AG04449 (cell line): ENCODE results near the gene B3GALT5.

Experiments used
- CTCF ChIA-PET: fragments of 350-600 bp; formaldehyde crosslinking; extraction: SDS; loops from one replicate; lab custom pipeline; 2021; ENCODE audit warnings: antibody characterized with exemption; lab: Yijun Ruan, JAX
- POLR2A ChIA-PET: fragments of 400-600, 350-600 bp; formaldehyde crosslinking; extraction: SDS; loops from one replicate; lab custom pipeline; 2020; ENCODE audit warnings: antibody characterized with exemption, inconsistent platforms; lab: Yijun Ruan, JAX
- DNase-seq: peaks from one replicate; pipeline ENCODE4 v3.0.0-alpha.2; 2010; ENCODE audit warnings: low read depth, low spot score
- H3K4me3 ChIP-seq: 2 replicates; pipeline ENCODE4 v1.5.1; 2011; ENCODE audit warnings: low read depth, mild to moderate bottlenecking, control low read depth, low read length
- TF ChIP-seq, protein P1 (sequence below): IDR thresholded peaks from one replicate; pipeline ENCODE4 v1.5.1; 2011; ENCODE audit warnings: mild to moderate bottlenecking, moderate library complexity, low read length, control low read depth, inconsistent platforms; ENCODE audit not compliant: insufficient read depth; ENCODE audit errors: missing control alignments

The B3GALT5 gene

DNA sequence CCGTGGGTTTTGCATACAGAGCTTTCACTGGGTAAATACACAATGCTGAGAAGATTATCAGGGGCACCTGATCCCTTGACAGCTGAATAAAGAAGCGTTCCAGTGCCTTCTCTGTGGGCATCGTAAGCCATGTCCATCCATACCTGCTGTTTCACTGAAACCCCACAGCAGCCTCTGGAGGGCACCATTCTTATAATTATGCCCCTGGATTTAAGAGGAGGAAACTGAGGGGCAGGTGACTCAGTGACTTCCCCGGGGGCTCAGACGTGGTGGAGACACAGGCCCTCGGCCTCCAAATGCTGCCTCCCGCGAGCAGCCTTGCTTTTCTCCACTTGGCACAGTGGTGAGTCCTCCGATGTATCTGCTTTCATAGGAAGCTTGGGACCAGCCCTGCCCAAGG, 56.7 kb downstream of the B3GALT5 start:
- DNase-seq, result no peak
- CTCF ChIA-PET, result interaction anchor here (0.7 to 1.4 kb wide), 2 partner anchors 151 to 153 kb away, joined by 3 to 4 read pairs; no protein-coding TSS in a partner anchor
- TF ChIP-seq, protein P1, sequence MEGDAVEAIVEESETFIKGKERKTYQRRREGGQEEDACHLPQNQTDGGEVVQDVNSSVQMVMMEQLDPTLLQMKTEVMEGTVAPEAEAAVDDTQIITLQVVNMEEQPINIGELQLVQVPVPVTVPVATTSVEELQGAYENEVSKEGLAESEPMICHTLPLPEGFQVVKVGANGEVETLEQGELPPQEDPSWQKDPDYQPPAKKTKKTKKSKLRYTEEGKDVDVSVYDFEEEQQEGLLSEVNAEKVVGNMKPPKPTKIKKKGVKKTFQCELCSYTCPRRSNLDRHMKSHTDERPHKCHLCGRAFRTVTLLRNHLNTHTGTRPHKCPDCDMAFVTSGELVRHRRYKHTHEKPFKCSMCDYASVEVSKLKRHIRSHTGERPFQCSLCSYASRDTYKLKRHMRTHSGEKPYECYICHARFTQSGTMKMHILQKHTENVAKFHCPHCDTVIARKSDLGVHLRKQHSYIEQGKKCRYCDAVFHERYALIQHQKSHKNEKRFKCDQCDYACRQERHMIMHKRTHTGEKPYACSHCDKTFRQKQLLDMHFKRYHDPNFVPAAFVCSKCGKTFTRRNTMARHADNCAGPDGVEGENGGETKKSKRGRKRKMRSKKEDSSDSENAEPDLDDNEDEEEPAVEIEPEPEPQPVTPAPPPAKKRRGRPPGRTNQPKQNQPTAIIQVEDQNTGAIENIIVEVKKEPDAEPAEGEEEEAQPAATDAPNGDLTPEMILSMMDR, result no peak
- no peak overlapping the region for H3K4me3 ChIP-seq
- POLR2A ChIA-PET, result no interaction called here

DNA sequence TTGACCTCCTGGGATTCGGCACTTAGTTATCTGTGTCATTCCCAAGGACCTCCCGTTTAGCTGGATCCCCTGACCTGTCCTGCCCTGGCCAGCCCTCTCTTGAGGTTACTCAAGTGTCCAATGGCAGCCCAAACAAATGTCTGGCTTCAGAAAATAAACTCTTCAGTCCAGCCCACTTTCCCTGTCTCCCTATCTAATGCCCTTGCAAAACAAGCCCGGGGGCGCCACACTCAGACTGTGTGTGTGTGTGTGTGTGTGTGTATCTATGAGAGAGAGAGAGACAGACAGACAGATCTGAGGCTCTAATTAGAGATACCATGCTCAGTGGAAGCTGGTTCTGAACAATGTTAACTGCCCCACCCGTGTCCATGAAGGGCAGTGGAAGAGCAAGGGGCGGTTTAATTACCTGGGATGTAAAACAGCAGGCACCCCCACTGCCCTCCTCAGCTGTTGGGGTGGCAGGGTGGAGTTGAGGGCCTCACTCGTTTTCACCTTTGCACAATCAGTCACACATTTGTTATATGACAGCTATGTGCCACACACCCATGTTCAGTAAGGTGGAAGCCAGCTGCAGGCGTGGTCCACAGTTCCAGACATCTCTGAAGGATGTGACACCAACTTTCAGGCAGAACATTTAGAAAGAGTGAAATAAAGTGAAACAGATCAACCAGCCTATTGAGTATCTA, 57.4 kb downstream of the B3GALT5 start:
- no peak for DNase-seq
- ChIA-PET POLR2A (no interaction called here), CTCF (interaction anchor here (0.7 to 1.4 kb wide), 2 partner anchors 152 to 153 kb away, joined by 3 to 4 read pairs; no protein-coding TSS in a partner anchor)
- TF ChIP-seq, protein P1, result no peak
- H3K4me3 ChIP-seq, result no peak overlapping the region

DNA sequence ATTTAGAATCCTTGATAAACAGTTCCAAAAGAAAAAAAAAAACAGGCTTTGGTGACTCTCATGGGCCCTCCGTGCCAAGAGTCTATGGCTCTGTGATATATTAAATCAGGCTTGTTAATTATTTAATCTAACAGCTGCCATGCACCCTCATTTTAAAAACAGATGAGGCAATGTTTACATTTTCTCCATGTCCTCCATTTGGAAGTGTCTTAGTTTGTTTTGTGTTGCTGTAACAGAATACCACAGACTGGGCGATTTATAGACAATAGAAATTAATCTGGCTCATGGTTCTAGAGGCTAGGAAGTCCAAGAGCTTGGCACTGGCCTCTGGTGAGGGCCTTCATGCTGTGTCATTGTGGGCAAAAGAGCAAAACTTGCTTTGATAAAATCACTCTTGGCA, 58.0 kb downstream of the B3GALT5 start:
- ChIA-PET CTCF (no interaction called here), POLR2A (no interaction called here)
- no peak overlapping the region for H3K4me3 ChIP-seq
- no peak for DNase-seq
- TF ChIP-seq, protein P1, result no peak

DNA sequence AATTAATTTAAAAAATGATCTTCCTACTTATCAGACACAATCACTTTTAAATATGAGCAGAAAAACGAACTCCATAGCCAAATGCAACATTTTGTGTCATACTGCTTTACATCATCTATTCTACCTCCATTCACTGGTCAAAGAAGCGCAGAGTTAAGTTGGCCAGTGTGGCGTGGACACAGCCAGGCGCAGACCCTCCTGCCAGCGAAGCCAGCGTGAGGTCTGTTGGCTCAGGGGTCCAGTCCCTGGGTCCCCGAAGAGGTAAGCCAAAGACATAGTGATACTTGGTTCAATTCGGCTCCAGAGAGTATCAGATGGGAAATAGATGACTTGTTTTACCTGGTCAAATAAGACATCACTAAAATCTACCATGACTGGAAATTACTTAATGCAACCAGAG, 59.2 kb downstream of the B3GALT5 start:
- ChIA-PET POLR2A (no interaction called here), CTCF (no interaction called here)
- no peak for DNase-seq
- TF ChIP-seq, protein P1, result no peak
- no peak overlapping the region for H3K4me3 ChIP-seq

DNA sequence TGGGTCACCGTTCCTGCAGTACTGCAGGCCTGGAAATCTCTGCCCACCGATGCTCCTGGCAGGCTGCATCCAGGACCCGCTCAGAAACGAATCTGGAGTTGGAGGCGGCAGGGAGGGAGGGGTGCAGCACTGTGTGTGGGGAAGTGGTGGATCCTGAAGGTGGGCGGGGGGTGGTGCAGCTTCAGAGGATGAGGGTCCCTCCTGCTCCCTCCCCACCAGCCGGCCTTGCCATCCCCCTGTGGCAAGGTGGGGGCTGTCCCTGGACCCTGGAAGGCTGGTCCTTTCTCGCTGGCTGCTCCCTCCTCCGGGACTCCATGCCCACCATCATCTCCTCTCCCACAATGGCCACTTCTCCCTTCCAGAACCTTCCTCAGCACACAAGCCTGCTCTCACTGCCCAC, 60.4 kb downstream of the B3GALT5 start:
- no peak for DNase-seq
- POLR2A ChIA-PET, result no interaction called here
- CTCF ChIA-PET, result no interaction called here
- H3K4me3 ChIP-seq, result no peak overlapping the region
- TF ChIP-seq, protein P1, result no peak

DNA sequence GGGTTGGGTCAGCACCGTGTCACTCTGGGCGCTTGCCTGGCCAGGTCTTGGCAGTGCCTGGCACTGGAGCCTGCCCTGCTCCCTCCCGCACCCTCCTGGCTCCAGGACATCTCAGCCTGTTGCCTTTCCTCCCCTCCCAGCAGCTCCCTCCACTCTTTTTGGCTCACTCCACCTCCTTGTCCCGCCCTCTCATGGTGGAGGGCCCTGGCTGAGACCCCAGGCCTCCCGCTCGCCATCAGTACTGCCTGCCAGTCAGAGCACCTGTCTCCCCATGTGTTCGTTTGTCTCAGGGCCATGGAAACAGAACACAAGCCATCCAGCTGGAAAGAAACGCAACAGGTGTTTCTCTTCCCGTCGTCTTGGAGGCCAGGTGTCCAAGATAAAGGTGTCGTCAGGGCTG, 61.0 kb downstream of the B3GALT5 start:
- no peak overlapping the region for H3K4me3 ChIP-seq

More for the DNA sequence above, 61.0 kb downstream of the B3GALT5 start:
- ChIA-PET CTCF (no interaction called here), POLR2A (no interaction called here)
- TF ChIP-seq, protein P1, result no peak
- DNase-seq, result no peak
